Transverse colon (tissue), 4 donors: ENCODE measurements around the gene ZNF223.

Experiments
- EP300 ChIP-seq: sonication (generic); formaldehyde crosslinking; IDR thresholded peaks from one replicate; pipeline ENCODE4 v1.6.1; 2017; ENCODE audit warnings: antibody characterized with exemption, low read depth
- POLR2A ChIP-seq: fragments of 450-650 bp; IDR thresholded peaks from one replicate; pipeline ENCODE4 v1.6.1; 2016; ENCODE audit warnings: antibody characterized with exemption, mild to moderate bottlenecking, moderate library complexity
- POLR2AphosphoS5 ChIP-seq, 3 donors: sonication (generic); formaldehyde crosslinking; IDR thresholded peaks; one replicate each; pipeline ENCODE4 v1.6.1; 2016; ENCODE audit warnings: antibody characterized with exemption in 3 of 3
- TF ChIP-seq, protein P1 (sequence below), 5 experiments: fragments of 200-600 bp in 3 of 5; fragments of 450-650 bp in 2 of 5; sonication (generic) in 3 of 5; IDR thresholded peaks; 1 replicate in 2 of 5; 2 replicates in 3 of 5; pipeline ENCODE4 v1.5.1; 2016 to 2017; ENCODE audit warnings: antibody characterized with exemption in 5 of 5, inconsistent platforms in 3 of 5, mild to moderate bottlenecking in 2 of 5, moderate library complexity in 1 of 5

DNA sequence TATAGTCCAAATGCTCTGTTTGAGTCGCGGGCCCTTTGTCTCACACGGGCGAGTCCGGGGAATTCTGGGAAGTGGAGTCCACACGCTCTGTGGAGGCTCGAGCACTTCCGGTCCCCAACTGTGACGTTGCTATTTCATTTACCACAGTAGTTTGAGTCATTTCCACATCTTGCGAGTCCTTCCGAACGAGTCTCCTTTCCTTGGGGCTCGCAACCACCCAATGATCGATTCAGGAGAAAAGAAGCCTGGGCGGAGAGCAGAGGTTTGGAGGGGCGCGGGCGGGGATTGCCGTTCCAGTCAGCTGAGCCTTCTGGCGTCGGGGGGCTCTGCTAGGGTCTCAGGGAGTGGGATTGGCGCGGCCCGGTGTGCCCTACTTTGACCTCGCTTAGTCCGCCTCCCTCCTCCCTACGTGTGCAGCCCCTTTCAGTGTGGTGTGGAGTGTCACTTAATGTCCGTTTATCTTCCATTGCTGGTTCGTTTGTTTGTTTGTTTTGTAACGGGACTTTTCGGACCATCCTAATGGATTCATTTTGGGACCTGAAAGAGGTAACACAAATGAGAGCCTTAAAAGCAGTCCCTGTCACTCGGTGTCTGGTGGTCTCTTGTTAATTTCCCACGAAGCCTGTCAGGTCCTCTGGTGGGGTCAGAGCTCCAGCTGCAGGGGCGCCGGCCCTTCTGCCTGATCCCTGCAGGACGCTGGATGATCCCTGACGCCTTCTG is 26.5 kb upstream of the ZNF223 start, which contains the start of gene ZNF222:
- TF ChIP-seq, protein P1, sequence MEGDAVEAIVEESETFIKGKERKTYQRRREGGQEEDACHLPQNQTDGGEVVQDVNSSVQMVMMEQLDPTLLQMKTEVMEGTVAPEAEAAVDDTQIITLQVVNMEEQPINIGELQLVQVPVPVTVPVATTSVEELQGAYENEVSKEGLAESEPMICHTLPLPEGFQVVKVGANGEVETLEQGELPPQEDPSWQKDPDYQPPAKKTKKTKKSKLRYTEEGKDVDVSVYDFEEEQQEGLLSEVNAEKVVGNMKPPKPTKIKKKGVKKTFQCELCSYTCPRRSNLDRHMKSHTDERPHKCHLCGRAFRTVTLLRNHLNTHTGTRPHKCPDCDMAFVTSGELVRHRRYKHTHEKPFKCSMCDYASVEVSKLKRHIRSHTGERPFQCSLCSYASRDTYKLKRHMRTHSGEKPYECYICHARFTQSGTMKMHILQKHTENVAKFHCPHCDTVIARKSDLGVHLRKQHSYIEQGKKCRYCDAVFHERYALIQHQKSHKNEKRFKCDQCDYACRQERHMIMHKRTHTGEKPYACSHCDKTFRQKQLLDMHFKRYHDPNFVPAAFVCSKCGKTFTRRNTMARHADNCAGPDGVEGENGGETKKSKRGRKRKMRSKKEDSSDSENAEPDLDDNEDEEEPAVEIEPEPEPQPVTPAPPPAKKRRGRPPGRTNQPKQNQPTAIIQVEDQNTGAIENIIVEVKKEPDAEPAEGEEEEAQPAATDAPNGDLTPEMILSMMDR (IDR thresholded peaks at IDR 0.05), result no peak
- no peak for TF ChIP-seq POLR2A
- no peak for TF ChIP-seq EP300
- TF ChIP-seq POLR2AphosphoS5 (IDR thresholded peaks at IDR 0.05), result peak in 1 of 3 donors; percentile 7
